NCI-H446 (cell line): ENCODE results near the gene NPW.

ENCODE experiments used
- DNase-seq, 2 experiments: peaks; one replicate each; lab custom pipeline; 2025; lab: John Stamatoyannopoulos, UW

The NPW gene

DNA sequence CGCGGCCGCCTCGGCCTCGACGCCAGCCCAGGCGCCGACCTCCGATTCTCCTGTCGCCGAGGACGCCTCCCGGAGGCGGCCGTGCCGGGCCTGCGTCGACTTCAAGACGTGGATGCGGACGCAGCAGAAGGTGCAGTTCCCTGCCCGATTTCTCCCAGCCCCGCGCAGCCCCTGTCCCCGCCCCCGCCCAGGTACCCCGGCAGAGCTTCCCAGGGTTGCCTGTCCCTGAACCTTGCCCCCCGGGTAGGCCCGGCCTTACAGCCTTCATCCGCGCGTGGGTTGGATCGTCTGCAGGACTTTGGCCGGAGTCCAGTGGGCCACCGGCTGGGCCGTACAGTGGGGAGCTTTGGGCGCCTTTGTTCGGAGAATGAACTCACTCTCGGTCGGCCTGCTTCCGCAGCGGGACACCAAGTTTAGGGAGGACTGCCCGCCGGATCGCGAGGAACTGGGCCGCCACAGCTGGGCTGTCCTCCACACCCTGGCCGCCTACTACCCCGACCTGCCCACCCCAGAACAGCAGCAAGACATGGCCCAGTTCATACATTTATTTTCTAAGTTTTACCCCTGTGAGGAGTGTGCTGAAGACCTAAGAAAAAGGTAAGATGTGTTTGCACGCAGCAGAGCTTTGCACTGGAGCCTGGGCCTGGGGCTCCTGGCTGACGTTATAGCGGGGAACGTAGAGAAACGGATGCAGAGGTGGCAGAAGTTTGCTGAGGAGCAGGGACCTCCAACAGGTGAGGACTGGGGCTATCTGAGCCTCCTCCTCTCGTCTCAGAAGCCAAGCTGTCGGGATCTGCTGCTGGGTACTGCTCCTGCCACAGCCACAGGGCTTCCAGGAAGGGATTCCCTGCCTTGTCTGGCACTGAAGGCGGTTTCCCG lies 35.0 kb upstream of the NPW start:
- DNase-seq = no peak

DNA sequence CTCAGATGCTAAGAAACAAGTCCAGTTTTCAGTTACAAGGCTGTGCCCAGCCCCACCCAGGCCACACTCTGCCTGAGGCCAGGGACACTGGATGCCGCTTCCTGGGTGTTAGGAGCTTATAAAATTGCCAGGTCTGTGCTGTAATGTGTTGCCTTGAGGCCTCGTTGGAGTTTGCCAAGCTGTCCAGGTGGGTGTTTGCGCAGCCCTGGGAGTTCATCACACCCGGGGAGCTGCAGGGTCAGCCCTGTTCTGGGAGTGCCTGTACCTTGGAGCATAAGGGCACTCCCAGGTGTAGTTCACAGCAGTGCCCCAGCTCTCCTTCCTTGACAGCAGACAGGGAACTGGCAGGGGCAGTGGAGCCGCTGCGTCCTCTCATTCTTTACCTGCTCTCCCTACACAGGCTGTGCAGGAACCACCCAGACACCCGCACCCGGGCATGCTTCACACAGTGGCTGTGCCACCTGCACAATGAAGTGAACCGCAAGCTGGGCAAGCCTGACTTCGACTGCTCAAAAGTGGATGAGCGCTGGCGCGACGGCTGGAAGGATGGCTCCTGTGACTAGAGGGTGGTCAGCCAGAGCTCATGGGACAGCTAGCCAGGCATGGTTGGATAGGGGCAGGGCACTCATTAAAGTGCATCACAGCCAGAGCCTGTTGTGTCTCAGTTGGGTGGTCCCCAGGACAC lies 34.0 kb upstream of the NPW start:
- no peak for DNase-seq

DNA sequence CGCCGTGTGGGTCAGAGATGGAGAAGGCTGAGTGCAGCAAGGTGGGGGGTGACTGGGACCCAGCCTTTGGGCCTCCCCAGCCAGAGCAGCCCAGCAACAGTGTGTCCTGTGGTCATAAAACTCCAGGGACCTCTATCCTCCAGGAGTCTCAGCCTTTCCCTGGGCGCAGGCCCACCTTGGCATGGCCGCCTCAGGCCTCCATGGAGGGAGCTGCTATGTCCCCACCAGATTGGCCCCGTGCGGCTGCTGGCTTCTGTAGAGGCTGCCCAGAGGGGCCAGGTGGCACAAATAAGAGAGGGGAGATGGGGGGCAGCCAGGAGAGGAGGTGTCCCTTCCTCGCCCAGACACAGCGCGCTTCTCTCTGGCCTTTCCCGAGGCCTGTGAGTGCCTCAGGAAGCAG lies 32.4 kb upstream of the NPW start:
- DNase-seq = no peak

DNA sequence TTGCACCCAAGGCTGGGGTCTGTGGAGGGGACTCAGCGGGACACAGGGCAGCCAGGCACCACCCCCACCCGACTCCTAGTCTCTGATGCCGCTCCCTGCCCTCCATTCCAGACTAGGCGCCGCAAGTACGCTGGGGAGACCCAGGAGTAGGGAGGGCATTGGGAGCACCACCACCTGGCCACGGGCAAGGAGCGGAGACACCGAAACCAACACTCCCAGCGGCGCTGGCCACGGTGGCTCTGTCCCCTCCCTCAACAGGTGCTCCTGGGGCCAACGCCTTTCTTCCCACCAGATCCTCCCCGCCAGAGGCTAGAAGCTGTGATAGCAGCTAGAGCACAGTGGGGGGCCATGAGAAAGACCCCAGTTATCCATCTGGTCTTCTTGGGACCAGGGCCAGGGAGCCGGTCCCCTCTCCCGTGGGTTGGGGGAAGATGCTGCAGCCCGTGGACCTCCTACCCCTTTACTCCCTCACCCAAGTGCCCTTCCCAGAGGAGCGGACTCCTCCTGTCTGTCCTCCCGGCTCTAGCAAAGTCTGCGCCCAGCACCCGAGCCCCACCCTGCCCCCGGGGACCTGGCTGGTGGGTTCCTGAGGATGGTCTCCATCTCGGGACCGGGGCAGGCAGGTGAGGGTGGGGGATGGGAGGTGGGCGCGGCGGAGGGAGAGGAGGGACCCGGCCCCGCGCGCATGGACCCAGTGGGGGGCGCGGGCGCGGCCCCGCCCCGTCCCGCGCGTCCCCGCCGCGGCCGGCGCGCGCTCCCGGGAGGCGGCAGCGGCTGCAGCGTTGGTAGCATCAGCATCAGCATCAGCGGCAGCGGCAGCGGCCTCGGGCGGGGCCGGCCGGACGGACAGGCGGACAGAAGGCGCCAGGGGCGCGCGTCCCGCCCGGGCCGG lies 30.1 kb upstream of the NPW start, which contains the start of gene SYNGR3:
Gene SYNGR3 (plus strand): TSS at position 762 of the 892 bp plus-strand sequence. CDS start 133 bp downstream, outside the sequence.
- DNase-seq = no peak

DNA sequence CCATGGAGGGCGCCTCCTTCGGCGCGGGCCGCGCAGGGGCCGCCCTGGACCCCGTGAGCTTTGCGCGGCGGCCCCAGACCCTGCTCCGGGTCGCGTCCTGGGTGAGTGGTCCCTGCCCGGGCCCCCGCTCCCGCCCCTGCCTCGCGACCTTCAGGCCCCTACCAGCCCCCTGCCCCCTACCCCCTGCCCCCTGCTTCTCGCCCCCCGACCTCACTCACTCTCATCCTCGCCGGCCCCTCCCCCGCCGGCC lies 29.6 kb upstream of the NPW start:
- no peak for DNase-seq

DNA sequence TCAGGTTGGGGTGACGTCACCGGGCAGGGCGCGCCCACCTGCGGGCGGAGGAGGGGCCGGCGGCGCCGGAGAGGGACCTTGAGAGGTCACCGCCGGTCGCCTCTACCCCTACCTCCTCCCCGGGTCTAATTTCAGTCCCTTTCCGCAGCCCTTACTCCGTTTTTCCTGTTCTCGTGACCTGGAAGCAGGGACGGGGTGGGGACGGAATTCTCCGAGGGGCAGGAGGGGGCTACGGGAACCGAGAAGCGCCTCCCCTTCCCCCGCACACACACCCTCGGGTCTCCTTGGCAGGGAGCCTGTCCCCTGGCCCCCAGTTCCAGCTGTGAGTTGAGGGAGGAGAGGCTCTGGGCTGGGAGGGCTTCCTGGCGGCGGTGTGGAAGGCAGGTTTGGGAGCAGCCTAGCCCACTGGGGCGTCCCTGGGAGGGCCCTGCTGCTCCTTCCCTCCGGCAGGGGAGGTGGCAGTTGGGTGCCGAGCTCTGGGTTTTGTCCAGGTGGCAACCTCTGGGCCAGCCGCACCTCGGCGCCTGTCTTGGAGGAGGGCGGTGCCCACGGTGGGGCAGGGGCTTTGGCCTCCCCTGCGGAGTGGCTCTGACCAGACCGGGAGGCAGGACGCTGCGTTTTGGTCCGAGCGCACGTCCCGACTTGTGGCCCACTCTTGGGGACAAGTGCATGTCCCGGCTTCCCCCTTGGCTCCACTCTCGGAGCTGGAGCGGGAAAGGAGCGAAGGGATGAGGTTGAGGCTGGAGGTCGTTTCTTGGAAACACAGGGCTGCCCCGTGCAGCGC lies 29.0 kb upstream of the NPW start:
- DNase-seq = no peak

DNA sequence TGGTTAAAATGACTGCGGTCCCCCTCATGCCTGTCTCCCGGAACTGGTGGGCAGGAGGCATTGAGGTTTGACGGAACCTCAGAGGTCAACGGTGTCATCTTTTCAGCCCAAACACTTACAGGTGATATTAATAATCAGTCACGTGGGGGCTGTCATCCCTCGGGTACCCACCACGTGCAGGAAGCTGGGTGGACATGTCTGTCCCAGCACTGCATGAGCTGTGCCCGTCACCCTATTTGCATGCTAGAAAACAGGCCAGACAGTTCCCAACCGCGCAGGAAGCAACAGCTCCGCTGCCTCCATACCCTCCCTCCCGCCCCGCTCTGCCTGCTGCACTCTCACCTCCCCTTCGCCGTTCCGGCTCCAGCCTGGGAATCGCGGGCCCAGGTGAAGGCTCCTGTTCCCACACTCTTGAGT lies 28.4 kb upstream of the NPW start:
- DNase-seq = no peak

DNA sequence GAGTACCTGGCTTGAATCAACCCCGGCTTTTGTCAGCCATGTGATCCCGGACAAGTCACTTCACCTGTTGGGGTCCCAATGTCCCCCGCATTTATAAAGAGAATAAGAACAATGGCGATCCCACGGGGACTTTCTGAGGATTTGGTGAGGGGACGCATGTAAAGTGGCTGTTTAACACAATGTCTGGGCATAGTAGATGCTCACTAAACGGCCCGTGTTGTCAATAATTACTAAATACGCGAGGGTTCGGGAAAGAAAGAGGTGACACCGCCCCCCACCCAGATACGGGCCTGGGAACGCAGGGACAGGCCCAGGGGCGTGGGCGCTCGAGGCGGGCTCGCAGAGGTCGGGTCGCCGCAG lies 28.0 kb upstream of the NPW start:
- no peak for DNase-seq

DNA sequence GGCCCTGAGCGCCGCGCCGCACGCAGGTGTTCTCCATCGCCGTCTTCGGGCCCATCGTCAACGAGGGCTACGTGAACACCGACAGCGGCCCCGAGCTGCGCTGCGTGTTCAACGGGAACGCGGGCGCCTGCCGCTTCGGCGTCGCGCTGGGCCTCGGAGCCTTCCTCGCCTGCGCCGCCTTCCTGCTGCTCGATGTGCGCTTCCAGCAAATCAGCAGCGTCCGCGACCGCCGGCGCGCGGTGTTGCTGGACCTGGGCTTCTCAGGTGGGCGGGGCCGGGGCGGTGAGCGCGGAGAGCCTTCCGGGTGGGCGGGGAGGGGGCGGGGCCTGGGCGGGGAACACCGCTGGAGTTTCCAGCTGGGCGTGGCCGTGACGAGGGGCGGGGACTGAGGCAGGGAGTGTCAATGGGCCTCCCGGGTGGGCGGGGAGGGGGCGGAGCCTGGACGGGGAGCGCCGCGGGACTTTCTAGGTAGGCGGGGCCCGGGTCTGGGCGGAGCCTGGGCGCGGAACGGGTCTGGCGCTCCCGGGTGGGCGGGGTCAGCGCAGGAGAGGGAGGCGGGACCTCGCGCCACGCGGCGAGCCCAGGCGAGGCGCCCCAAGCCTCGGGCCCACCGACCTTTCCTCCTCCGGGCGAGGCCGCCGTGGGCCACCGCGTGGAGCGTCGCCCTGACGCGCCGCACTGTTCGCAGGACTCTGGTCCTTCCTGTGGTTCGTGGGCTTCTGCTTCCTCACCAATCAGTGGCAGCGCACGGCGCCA lies 27.5 kb upstream of the NPW start:
- no peak for DNase-seq

DNA sequence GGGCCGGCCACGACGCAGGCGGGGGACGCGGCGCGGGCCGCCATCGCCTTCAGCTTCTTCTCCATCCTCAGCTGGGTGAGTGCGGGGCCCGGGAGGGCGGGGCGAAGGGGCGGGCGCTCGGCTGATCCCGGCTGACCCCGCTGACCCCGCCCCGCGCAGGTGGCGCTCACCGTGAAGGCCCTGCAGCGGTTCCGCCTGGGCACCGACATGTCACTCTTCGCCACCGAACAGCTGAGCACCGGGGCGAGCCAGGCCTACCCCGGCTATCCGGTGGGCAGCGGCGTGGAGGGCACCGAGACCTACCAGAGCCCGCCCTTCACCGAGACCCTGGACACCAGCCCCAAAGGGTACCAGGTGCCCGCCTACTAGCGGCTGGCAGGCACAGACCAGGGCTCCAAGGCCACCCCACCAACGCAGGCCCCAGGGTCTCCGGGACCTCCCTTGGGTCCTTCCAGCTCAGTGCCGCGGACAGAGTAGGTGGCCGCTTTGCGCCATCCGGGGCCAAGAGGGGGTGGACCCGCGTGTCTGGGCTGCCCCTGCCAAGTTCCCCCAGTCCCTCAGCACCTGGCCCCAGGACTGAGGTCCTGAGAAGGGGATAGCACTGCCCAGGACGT lies 26.8 kb upstream of the NPW start:
- no peak for DNase-seq

DNA sequence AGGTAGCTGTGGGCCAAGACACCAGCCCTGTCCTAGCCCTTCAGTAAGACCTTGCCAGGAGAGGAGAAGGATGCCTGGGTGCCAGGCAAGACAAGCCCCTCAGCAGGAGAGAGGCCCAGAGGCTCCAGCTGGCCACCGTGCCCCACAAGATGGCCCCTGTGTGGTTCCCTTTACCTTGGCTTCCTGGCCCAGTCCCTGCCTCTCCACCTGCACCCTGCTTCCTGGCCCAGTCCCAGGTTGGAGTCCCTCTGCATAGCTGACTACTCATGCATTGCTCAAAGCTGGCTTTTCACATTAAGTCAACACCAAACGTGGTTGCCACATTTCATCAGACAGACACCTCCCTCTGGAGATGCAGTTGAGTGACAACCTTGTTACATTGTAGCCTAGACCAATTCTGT lies 25.9 kb upstream of the NPW start:
- DNase-seq = no peak

DNA sequence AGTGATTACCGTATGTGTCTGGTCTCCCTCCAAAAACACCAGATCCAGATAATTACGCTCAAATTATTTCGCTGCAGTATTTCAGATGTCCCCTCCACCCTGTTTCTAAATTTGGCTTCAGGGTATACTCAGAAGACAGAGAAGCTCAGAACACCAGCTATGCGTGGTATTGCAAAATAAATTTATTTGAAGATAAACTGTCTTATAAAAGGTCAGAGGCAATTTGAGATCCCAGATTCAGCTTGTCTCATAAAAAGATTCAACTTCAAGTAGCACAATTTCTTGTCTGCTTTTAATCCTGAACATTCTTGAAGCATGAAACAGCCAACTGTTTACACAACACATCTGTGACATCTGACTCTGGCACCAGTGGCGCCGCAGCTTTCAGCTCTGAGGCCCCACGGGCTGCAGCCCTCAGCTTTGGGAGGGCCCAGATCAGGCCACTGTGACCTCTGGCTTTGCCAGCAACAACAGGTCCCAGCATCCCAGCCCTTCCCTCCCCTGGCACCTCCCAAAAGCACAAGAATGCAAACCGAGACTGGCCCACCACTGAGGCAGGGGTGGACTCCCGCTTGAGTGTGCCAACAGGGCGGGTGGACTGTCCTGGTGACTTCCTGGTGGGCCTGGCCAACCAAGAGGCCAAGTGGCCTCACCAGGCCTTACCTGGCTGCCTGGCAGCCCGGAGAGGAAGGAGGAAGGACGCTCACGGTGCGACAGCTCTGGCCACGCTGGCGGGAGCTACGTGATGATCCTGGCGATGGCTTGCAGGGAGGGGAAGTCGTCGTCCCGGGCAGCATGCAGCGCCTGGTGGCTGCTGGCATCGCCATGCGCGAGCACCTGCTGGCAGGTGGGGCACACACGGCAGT lies 21.9 kb upstream of the NPW start:
- no peak for DNase-seq

DNA sequence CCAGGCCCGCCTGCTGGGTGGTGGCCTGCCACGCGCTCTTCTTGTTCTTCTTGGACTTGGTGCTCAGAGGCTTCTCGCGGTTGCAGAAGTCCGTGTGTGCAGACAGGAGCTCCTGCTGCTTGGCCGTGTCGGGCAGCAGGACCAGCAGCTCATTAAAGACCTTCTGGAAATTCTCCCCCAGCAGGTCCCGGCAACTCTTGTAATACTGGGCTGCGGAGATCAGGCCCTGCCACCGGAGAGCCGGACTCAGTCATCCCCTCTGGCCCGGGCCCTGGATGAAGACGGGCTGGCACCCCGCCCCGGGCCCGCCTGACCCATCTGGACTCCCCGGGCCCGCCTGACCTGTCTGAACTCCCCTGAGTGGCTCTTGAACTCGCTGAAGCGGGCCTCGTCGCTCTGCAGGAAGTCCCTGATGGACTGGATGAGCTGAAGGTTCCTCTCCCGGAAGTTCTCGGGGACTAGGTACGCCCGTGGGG lies 21.2 kb upstream of the NPW start:
- DNase-seq = no peak

DNA sequence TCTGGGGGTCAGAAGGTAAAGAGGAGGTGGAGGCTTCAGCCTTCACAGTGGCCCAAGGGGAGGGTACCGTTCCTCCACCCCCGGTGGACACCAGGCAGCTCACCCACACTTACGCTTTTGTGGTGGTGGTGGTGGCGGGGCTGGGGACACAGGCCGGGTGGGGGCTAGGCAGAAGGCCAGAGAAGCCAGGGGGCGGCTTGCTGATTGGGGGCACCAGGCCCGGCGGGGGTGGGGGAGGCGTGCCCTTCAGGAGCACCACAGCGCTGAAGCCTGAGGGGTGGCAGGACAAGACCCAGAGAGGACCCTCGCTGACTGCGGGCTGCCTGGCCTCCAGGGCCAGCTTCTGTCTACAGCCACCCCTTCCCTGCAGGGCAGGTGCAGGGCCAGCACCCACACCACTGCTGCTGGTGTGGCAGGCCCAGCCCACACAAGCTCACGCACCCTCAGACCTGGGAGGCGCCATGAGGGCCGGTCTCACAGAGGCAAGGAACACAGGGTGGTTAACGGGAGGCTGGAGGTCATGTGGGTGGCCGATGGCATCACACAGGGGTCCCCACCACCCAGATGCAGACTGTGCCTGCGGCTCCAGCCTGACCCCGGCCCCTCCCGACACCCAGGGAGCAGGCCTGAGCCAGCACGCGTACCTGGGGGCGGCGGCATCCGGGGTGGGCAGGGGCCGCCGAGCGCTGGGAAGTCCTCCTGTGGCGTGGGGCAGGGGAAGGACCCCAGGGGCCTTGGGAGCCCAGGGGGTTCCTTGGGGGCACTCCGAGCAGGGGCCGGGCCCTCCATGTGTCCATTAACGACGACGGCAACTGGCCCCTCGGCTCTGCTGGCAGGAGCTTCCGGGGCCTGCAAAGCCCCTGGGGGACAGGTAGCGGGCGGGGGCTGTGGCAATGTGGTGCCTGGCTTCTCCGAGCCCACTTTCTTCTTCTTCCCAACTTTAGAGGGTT lies 20.5 kb upstream of the NPW start:
- DNase-seq = no peak

DNA sequence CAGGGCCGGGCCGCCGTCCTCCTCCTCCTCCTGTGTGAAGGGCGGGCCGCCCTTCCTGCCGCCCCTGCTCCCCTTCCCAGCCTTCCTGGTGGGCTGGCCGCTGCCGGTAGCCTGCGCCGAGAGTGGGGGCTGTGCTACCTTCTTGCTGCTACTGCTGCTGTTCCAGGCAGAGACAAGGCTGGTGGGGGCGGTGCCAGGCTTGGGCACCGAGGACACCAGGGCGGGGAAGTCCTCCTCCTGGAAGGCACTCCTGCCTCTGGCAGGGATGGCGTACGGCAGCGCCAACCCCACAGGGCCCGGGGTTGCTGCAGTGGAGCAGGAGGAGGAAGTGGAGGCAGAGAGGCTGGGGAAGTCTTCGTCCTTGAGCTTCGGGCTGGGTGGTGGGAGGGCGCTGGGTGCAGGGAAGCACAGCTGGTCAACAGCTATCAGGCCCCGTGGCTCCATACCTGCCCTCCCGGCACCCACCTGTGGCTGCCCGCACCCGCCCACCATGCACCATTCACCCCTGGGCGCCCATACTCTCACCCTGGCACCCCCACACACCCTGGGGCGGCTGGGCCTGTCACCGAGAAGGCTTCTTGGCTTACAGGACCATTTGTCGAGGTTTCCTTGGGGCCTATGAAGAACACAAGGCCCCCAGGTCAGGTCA lies 19.6 kb upstream of the NPW start:
- DNase-seq = no peak

DNA sequence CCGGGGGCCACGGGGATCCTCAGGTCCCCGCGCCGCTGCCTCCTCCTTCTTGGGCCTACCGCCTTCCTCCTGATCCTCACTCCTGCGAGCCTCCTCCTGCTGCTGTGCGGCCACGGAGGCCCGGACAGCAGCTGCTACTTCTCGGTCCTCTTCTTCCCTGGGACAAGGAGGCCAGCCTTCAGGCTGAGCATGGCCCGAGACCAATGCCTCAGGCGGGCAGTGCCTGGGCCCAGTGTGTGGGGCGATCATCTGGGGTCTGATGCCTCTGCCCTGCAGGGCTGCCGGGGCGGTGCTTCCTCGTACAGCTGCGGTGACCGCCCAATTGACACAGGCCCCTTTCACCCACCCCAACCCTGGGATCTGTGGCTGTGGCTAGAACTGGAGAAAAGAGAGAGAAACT lies 18.6 kb upstream of the NPW start:
- no peak for DNase-seq

DNA sequence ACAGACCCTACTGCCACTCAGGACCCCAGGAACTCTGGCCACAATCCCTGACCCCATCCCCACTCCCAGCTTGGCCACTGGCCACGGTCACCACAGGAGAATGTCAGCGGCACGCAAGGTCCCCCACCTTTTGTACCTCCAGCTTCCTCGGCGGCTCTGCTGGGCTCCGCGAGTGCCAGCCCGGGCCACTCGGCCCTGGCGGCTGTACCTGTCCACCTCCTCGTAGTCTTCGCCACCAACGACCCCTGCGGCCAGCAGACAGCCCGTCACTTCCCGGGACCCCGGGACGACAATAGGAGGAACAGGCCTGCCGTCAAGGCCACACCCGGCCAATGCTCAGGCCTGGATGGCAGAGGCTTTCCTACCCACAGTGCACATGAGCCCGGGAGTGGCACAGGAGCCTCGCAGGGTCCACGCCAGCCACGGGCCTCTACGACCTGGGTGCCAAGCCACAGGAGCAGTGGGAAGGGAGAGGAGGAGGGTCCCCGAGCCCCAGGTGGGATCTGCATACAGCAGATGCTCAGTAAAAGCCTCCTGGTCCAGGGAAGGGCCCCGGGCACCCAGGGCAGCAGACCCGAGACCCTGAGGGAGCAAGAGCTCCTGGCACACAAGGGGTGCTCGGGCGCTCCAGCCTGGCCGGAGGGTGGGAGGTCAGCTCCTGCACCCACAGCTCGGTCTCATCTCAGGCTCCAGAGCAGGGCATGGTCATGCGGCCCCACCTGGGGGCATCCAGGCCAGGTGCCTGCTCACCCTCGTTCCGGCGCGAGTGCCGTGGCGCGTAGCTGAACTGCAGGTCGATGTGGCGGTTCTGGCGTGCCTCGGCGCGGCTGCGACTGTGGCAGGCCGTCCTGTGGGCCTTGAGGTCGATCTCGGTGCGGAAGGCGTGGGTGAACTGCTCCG lies 17.9 kb upstream of the NPW start:
- DNase-seq = no peak
